Gastroesophageal sphincter (tissue), 3 donors: ENCODE measurements around the gene ARHGAP1.

Experiments
- CTCF ChIP-seq, 4 experiments: fragments of 200-600 bp in 2 of 4; fragments of 450-650 bp in 2 of 4; sonication (generic) in 1 of 4; IDR thresholded peaks; one replicate each; pipeline ENCODE4 v1.5.1; 2017 to 2019; ENCODE audit warnings: antibody characterized with exemption in 4 of 4, mild to moderate bottlenecking in 2 of 4, moderate library complexity in 2 of 4
- EP300 ChIP-seq: sonication (generic); formaldehyde crosslinking; IDR thresholded peaks from one replicate; pipeline ENCODE4 v1.6.1; 2017; ENCODE audit warnings: antibody characterized with exemption, mild to moderate bottlenecking
- POLR2A ChIP-seq, 2 donors: fragments of 450-650 bp; IDR thresholded peaks; one replicate each; pipeline ENCODE4 v1.6.1; 2017; ENCODE audit warnings: antibody characterized with exemption in 2 of 2, mild to moderate bottlenecking in 2 of 2, moderate library complexity in 1 of 2
- POLR2AphosphoS5 ChIP-seq: sonication (generic); formaldehyde crosslinking; IDR thresholded peaks from one replicate; pipeline ENCODE4 v1.6.1; 2017; ENCODE audit warnings: antibody characterized with exemption

GRCh38 chr11:46701078-46701654 lies 747 bp upstream of the ARHGAP1 start:
- TF ChIP-seq CTCF (IDR thresholded peaks at IDR 0.05), result no peak
- no peak for TF ChIP-seq POLR2AphosphoS5
- no peak for TF ChIP-seq POLR2A (IDR thresholded peaks at IDR 0.05)
- TF ChIP-seq EP300, result no peak
